OCI-LY3 (cell line): ENCODE measurements around the gene FAM181A.

Experiments used
- H2AFZ ChIP-seq: fragments of 200-600, 300-600 bp; shearing (Covaris generic); 2 replicates; pipeline ENCODE4 v1.6.0; 2014; ENCODE audit warnings: antibody characterized with exemption, low read depth, low read length
- H3K27ac ChIP-seq: fragments of 200-600, 300-600 bp; sonication (generic); 2 replicates; pipeline ENCODE4 v1.5.1; 2014; ENCODE audit warnings: mild to moderate bottlenecking, low read length, moderate library complexity, mixed read lengths
- H3K27me3 ChIP-seq: fragments of 200-600, 300-600 bp; sonication (generic); 2 replicates; pipeline ENCODE4 v1.6.1; 2014; ENCODE audit warnings: low read depth, low read length, mixed read lengths
- H3K36me3 ChIP-seq: fragments of 200-600, 300-600 bp; sonication (generic); replicated peaks from 2 replicates; pipeline ENCODE3; 2014; ENCODE audit warnings: low read depth, low read length, mixed read lengths
- H3K4me1 ChIP-seq: fragments of 300-600, 200-600 bp; sonication (generic); 2 replicates; pipeline ENCODE4 v1.6.1; 2014; ENCODE audit warnings: low read length, mixed read lengths
- H3K4me2 ChIP-seq: fragments of 200-600, 300-600 bp; sonication (generic); 2 replicates; pipeline ENCODE4 v1.6.1; 2014; ENCODE audit warnings: low read length, mixed read lengths
- H3K4me3 ChIP-seq: fragments of 300-600, 200-600 bp; sonication (generic); 2 replicates; pipeline ENCODE4 v1.5.1; 2014; ENCODE audit warnings: antibody characterized with exemption, mild to moderate bottlenecking, low read length, moderate library complexity
- H3K79me2 ChIP-seq: fragments of 300-600, 200-600 bp; shearing (Covaris generic); 2 replicates; pipeline ENCODE4 v1.6.1; 2014; ENCODE audit warnings: mild to moderate bottlenecking, low read length, mixed read lengths
- H3K9ac ChIP-seq: fragments of 300-600, 200-600 bp; shearing (Covaris generic); 2 replicates; pipeline ENCODE4 v1.6.0; 2014; ENCODE audit warnings: mild to moderate bottlenecking, low read length, moderate library complexity
- H3K9me3 ChIP-seq: fragments of 200-600, 300-600 bp; shearing (Covaris generic); 2 replicates; pipeline ENCODE4 v1.6.1; 2014; ENCODE audit warnings: low read length, mixed read lengths; ENCODE audit not compliant: insufficient read depth
- H4K20me1 ChIP-seq: fragments of 200-600, 300-600 bp; sonication (generic); 2 replicates; pipeline ENCODE4 v1.6.1; 2016; ENCODE audit warnings: low read length, mixed read lengths; ENCODE audit not compliant: insufficient read depth
- EZH2phosphoT487 ChIP-seq: fragments of 200-600 bp; shearing (Covaris generic); IDR thresholded peaks from 2 replicates; pipeline ENCODE4 v1.6.1; 2018; ENCODE audit warnings: antibody characterized with exemption, mixed run types, low read depth
- TF ChIP-seq, protein P1 (sequence below): fragments of 200-600, 300-600 bp; sonication (generic); IDR thresholded peaks from 2 replicates; pipeline ENCODE4 v1.5.1; 2014; ENCODE audit warnings: antibody characterized with exemption, low read length, low read depth

Gene FAM181A

DNA sequence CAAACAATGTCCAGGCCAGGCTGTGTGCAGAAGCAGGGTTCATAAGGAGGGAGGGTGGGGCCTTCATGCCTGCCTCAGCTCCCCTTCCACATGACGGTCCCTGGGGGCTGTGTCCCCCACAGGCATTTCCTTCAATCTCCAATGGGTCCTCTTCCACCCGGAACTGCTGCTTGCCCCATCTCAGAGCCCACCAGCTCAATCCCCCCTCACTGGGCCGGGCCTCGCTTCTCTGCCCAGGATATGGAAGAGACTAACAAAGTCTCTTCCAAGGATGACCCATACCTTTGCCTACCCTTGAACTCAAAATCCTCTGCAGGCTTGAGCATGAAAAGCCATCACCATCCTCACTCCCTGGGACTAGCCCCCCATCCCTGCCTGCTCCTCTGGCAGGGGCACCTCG lies 28.4 kb upstream of the FAM181A start:
- TF ChIP-seq, protein P1, sequence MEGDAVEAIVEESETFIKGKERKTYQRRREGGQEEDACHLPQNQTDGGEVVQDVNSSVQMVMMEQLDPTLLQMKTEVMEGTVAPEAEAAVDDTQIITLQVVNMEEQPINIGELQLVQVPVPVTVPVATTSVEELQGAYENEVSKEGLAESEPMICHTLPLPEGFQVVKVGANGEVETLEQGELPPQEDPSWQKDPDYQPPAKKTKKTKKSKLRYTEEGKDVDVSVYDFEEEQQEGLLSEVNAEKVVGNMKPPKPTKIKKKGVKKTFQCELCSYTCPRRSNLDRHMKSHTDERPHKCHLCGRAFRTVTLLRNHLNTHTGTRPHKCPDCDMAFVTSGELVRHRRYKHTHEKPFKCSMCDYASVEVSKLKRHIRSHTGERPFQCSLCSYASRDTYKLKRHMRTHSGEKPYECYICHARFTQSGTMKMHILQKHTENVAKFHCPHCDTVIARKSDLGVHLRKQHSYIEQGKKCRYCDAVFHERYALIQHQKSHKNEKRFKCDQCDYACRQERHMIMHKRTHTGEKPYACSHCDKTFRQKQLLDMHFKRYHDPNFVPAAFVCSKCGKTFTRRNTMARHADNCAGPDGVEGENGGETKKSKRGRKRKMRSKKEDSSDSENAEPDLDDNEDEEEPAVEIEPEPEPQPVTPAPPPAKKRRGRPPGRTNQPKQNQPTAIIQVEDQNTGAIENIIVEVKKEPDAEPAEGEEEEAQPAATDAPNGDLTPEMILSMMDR, result no peak
- no peak for TF ChIP-seq EZH2phosphoT487
- H3K4me3 ChIP-seq, result no peak overlapping the region
- H3K9ac ChIP-seq, result no peak overlapping the region
- H3K27ac ChIP-seq, result no peak overlapping the region
- H3K9me3 ChIP-seq, result no peaks in the 10 kb centered on the region
- no peak overlapping the region for H2AFZ ChIP-seq
- no peak overlapping the region for H3K4me2 ChIP-seq
- H4K20me1 ChIP-seq, result no peaks in the 10 kb centered on the region
- H3K4me1 ChIP-seq, result no peaks in the 10 kb centered on the region
- no peaks in the 10 kb centered on the region for H3K36me3 ChIP-seq
- peaks cover 3% of the 10 kb centered on the region; the same call in 1 of the 2 replicates for H3K27me3 ChIP-seq
- no peaks in the 10 kb centered on the region for H3K79me2 ChIP-seq

DNA sequence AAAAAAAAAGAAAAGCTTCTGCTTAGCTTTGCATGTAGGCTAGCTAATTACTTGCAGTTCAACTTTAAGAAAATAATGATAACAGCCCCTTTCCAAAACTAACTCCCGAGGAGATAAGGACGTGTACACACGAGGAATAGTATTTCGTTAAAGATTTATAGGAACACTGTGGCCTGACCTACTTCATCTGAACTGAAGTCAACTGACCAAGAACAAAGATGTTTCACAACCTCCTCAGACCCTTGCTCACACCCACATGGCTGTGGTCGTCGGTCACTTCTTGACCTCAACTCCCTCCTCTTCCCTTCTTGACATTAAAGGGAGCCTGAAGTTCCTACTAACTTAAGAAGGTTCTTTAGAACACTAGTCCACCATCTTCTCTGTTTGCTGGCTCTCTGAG lies 25.3 kb upstream of the FAM181A start:
- no peaks in the 10 kb centered on the region for H3K36me3 ChIP-seq

DNA sequence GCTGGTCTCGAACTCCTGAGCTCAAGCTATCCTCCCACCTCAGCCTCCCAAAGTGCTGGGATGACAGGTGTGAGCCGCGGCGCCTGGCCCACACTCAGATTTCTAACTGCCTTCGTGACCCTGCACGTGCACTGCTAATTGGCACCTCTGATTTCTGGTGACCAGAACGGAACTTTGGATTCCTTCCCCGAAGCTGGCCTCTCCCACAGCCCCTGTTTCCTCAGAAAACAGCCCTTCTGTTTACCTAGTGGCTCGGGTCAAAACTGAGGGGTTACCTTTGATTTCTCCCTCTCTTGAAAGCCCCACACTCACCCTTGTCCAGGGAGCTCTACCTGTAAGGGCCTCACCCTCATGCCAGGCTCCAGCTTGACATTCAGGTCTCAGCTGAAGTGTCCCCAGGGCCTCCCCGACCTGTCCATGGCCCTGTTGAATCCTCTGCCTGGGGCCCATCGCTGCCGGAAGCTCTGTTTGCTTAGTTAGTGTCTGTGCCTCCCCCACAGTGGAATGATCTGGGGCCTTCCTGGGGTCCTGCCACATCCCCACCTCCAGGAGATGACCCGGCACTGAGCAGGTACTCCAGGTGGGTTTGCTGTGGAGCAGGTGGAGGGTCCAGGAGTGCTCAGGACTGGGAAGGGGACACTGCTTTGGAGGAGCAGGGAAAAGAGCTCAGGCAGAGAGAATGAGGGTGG lies 24.4 kb upstream of the FAM181A start:
- H3K4me2 ChIP-seq, result no peak overlapping the region
- no peak overlapping the region for H2AFZ ChIP-seq
- H3K27ac ChIP-seq, result no peak overlapping the region
- H3K4me3 ChIP-seq, result no peak overlapping the region
- H3K4me1 ChIP-seq, result peaks cover 2% of the 10 kb centered on the region; the same call in 1 of the 2 replicates
- H4K20me1 ChIP-seq, result no peaks in the 10 kb centered on the region
- no peaks in the 10 kb centered on the region for H3K9me3 ChIP-seq
- no peak overlapping the region for H3K9ac ChIP-seq
- H3K79me2 ChIP-seq, result no peaks in the 10 kb centered on the region
- no peaks in the 10 kb centered on the region for H3K36me3 ChIP-seq
- H3K27me3 ChIP-seq, result peaks cover 15% of the 10 kb centered on the region
- TF ChIP-seq EZH2phosphoT487, result no peak
- TF ChIP-seq, protein P1, result no peak

More for the DNA sequence above, 25.3 kb upstream of the FAM181A start:
- no peaks in the 10 kb centered on the region for H3K9me3 ChIP-seq
- no peak overlapping the region for H2AFZ ChIP-seq
- H3K27ac ChIP-seq, result no peak overlapping the region
- no peak overlapping the region for H3K4me2 ChIP-seq
- TF ChIP-seq, protein P1, result no peak
- no peak for TF ChIP-seq EZH2phosphoT487
- no peak overlapping the region for H3K4me3 ChIP-seq
- no peaks in the 10 kb centered on the region for H4K20me1 ChIP-seq
- peaks cover 18% of the 10 kb centered on the region for H3K27me3 ChIP-seq
- H3K4me1 ChIP-seq, result peaks cover 2% of the 10 kb centered on the region; the same call in 1 of the 2 replicates
- H3K79me2 ChIP-seq, result no peaks in the 10 kb centered on the region
- no peak overlapping the region for H3K9ac ChIP-seq

DNA sequence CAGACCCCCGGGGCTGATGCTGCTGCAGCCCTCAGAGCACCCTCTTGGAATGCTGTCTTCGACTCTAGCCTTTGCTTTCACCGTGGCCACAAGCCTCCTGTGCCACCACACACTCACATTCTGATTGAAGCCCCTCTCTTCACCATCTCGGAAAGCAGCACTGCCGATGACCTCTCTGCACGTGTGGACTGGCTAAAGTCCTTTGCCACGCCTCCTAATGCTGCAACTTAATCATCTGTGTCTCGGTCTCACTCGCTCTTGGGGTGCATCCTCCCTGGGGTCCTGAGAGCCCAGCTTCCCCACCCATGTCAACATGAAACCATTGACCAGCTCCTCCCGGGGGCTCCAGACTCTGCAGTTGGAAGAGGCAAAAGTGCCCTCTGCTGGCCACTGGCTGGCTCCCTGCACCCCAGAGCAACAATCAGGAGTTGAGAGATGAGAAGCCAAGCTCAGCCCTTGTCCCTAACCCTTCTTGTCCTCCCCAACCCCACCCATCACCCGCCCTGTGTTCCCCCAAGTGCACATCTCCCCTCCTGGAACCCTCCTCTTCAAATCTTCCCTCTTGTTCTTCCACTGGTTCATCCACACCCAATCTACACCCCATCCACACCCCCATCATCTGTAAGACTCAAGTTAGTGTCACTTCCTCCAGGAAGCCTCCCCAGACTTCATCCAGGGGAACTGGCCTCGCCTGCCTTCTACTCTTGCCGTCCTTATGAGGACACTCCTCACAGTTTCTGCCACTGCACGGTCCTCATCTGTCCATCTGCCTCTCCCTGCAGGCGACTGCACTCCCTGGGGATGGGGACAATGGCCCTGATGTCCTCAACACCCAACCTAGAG lies 23.6 kb upstream of the FAM181A start:
- H3K9me3 ChIP-seq, result no peaks in the 10 kb centered on the region
- peaks cover 15% of the 10 kb centered on the region for H3K27me3 ChIP-seq
- H3K4me2 ChIP-seq, result no peak overlapping the region
- TF ChIP-seq, protein P1, result peak; percentile 48
- TF ChIP-seq EZH2phosphoT487, result no peak
- no peaks in the 10 kb centered on the region for H3K36me3 ChIP-seq
- no peaks in the 10 kb centered on the region for H4K20me1 ChIP-seq
- no peak overlapping the region for H3K27ac ChIP-seq
- H3K9ac ChIP-seq, result no peak overlapping the region
- no peaks in the 10 kb centered on the region for H3K79me2 ChIP-seq
- no peak overlapping the region for H3K4me3 ChIP-seq
- H2AFZ ChIP-seq, result no peak overlapping the region
- peaks cover 2% of the 10 kb centered on the region; the same call in 1 of the 2 replicates for H3K4me1 ChIP-seq
